ENCODE data around the gene NKD1.

The NKD1 gene

GRCh38 chr16:50634090-50634489, 85.9 kb downstream of the NKD1 start:
- TF ChIP-seq, protein P1, sequence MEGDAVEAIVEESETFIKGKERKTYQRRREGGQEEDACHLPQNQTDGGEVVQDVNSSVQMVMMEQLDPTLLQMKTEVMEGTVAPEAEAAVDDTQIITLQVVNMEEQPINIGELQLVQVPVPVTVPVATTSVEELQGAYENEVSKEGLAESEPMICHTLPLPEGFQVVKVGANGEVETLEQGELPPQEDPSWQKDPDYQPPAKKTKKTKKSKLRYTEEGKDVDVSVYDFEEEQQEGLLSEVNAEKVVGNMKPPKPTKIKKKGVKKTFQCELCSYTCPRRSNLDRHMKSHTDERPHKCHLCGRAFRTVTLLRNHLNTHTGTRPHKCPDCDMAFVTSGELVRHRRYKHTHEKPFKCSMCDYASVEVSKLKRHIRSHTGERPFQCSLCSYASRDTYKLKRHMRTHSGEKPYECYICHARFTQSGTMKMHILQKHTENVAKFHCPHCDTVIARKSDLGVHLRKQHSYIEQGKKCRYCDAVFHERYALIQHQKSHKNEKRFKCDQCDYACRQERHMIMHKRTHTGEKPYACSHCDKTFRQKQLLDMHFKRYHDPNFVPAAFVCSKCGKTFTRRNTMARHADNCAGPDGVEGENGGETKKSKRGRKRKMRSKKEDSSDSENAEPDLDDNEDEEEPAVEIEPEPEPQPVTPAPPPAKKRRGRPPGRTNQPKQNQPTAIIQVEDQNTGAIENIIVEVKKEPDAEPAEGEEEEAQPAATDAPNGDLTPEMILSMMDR (IDR thresholded peaks at IDR 0.05; ENCODE audit: control insufficient read depth, extremely low read depth, insufficient read depth): no peak
- no peak overlapping the region for H3K4me3 ChIP-seq (ENCODE audit: low read depth, low read length)
- DNase-seq (ENCODE audit: low read depth): no peak

GRCh38 chr16:50634947-50635346, 86.8 kb downstream of the NKD1 start:
- H3K4me3 ChIP-seq (ENCODE audit: low read depth, low read length): no peak overlapping the region
- TF ChIP-seq, protein P1 (IDR thresholded peaks at IDR 0.05; ENCODE audit: control insufficient read depth, extremely low read depth, insufficient read depth): no peak
- DNase-seq (ENCODE audit: low read depth): no peak

- no peak overlapping the region for H3K4me3 ChIP-seq (ENCODE audit: low read depth, low read length)
- DNase-seq (ENCODE audit: low read depth): no peak
- TF ChIP-seq, protein P1 (IDR thresholded peaks at IDR 0.05; ENCODE audit: control insufficient read depth, extremely low read depth, insufficient read depth): no peak
Observed at GRCh38 chr16:50635505-50636392, 87.6 kb downstream of the NKD1 start.

GRCh38 chr16:50636753-50637374, 88.7 kb downstream of the NKD1 start:
- no peak overlapping the region for H3K4me3 ChIP-seq (ENCODE audit: low read depth, low read length)
- TF ChIP-seq, protein P1 (IDR thresholded peaks at IDR 0.05; ENCODE audit: control insufficient read depth, extremely low read depth, insufficient read depth): no peak
- DNase-seq (ENCODE audit: low read depth): no peak

DNA sequence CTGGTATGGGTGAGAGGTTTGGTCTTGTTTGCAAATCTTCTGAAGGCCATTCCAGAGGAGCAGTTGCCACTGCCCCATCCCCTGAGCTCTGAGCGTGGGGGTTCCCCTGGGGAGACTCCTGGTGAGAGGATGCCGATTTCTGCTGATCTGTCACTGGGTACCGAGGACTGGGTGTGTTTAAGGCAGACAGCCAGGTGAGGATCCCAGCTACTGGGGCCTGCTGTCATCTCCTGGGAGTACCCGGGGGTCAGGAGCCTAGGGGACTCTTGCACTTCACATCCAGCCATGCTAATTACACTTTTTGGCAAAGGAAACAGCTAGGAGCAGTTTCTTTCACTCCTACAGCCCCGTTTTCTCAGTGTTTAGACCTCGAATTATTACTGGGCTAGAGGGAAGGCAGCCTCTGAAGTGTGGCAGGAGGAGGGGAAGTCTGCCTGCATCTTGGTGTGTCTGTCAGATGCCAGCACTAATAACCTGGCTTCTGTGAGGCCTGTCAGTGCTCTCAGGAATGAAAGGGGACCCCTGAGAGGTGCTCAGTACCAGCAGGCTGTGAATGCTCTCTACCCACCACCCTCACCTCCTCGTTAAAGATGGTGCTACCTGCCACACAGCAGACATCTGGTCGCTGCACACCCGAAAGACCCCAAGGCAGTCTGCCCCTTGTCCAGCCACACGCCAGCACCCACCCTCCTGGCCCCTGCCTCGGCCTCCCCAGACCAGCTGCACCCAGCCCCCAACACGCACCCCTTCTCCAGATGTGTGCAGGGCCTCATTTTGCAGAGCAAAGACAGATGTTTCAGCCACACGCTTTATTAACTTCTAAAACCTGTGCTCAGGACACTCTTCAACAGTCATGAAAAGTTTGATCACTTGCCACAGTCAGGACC, 89.8 kb downstream of the NKD1 start:
- DNase-seq (ENCODE audit: low read depth): no peak
- TF ChIP-seq, protein P1 (IDR thresholded peaks at IDR 0.05; ENCODE audit: control insufficient read depth, extremely low read depth, insufficient read depth): no peak

DNA sequence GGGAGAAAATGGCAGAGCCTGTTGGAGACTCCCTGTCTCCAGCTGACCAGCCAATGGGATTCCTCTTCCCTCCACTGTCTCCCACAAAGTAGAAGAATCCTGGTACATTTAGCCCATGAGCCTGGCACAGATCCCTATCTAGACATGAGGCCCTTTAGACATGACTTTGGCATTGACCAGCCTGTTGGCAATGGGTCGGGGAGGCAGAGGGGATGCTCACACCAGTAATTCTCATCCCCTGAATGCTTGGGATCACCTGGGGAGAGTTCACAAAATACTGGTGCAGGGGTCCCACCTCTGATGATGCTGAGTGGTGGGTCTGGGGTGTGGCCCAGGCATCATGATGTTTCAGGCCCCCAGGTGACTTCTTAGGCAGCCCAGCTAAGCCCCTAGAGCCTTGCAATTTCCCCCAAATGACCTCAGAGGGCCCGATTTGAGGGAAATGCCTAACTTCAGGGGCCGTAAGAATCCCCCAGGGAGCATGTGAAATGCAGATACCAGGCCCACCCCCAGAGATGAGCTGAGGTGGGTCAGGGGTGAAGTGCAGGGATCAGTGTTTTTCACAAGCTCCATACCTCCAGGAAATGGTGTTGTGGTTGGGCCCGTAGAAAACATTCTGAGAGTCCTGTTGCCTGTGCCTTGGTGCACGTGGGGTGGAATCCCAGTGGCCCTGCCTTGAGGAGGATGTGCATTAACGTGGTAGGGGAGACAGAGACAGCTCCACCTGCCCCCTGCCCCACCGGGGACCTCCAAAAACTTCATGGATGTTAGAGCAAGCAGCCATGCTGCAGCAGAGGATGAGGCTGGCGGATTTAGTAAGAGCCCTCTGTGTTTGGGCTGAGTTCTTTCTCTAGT, 90.8 kb downstream of the NKD1 start:
- no peak overlapping the region for H3K4me3 ChIP-seq (ENCODE audit: low read depth, low read length)
- TF ChIP-seq, protein P1 (IDR thresholded peaks at IDR 0.05; ENCODE audit: control insufficient read depth, extremely low read depth, insufficient read depth): no peak
- DNase-seq (ENCODE audit: low read depth): no peak

More for the DNA sequence above, 89.8 kb downstream of the NKD1 start:
- no peak overlapping the region for H3K4me3 ChIP-seq (ENCODE audit: low read depth, low read length)
